PC-3 (cell line): ENCODE data around the gene BTBD2.

Experiments
- EZH2 ChIP-seq: fragments of 300-600 bp; sonication (generic); IDR thresholded peaks from one replicate; pipeline ENCODE4 v1.6.1; 2017; ENCODE audit warnings: antibody characterized with exemption, mild to moderate bottlenecking, low read length; ENCODE audit not compliant: unreplicated experiment
- EZH2phosphoT487 ChIP-seq: fragments of 300-600 bp; sonication (generic); IDR thresholded peaks from 2 replicates; pipeline ENCODE4 v1.6.1; 2018; ENCODE audit warnings: mild to moderate bottlenecking, antibody characterized with exemption, low read length, borderline replicate concordance
- TF ChIP-seq, protein P1 (sequence below): fragments of 300-600 bp; sonication (generic); conservative IDR thresholded peaks from 2 replicates; pipeline ENCODE4 v1.5.1; 2017; ENCODE audit warnings: antibody characterized with exemption, low read depth, mild to moderate bottlenecking, low read length

DNA sequence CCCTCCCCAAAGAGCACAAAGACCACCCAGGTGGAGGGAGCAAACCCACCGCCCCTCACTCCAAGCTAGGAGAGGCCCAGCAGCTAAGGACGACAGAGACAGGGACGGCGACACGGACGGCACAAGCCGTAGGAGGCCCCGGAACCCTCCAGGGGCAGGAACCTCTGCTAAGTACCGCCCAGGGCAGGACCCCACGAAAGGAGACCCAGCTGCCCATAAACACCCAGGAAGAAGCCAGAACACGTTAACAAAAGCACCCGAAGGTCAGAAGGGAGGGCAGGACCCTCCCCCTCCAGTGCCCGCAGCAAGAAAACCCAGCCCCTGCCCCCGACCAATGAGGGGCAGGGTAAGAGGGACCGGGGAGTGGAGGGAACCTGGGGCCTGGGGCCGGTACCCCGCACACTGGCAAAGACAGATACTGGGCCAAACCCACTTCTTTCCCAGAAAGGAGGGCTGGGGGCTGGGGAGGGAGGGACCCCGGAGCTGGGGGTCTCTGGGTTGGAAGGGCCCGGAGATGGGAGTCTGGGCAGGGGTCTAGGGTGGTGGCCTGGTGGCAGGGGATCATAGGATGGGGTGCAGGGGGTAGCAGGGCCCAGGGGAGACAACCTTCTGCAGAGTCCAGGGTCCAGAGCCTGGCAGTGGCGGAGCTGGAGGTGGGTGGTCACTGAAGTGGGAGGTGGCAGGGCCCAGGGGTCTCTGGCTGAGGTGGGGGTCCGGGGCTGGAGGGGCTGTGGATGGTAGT lies 2.4 kb downstream of the BTBD2 start:
- TF ChIP-seq, protein P1, sequence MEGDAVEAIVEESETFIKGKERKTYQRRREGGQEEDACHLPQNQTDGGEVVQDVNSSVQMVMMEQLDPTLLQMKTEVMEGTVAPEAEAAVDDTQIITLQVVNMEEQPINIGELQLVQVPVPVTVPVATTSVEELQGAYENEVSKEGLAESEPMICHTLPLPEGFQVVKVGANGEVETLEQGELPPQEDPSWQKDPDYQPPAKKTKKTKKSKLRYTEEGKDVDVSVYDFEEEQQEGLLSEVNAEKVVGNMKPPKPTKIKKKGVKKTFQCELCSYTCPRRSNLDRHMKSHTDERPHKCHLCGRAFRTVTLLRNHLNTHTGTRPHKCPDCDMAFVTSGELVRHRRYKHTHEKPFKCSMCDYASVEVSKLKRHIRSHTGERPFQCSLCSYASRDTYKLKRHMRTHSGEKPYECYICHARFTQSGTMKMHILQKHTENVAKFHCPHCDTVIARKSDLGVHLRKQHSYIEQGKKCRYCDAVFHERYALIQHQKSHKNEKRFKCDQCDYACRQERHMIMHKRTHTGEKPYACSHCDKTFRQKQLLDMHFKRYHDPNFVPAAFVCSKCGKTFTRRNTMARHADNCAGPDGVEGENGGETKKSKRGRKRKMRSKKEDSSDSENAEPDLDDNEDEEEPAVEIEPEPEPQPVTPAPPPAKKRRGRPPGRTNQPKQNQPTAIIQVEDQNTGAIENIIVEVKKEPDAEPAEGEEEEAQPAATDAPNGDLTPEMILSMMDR, result no peak
- TF ChIP-seq EZH2 (no peak), EZH2phosphoT487 (no peak)
